Panc1 (cell line): ENCODE data around the gene SSBP2.

Source experiments
- CTCF ChIP-seq: fragments of 450-650 bp; IDR thresholded peaks from 2 replicates; pipeline ENCODE4 v1.5.1; 2017; ENCODE audit warnings: mild to moderate bottlenecking
- POLR2AphosphoS5 ChIP-seq: IDR thresholded peaks from 2 replicates; pipeline ENCODE4 v1.6.1; 2012; ENCODE audit warnings: mild to moderate bottlenecking, low read depth, low read length, moderate library complexity

- TF ChIP-seq CTCF (no peak), POLR2AphosphoS5 (no peak)
These were observed 220.0 kb downstream of the SSBP2 start for GRCh38 chr5:81530919-81531318.
